ENCODE data around the gene CDS2.

CDS2 gene

GRCh38 chr20:5182615-5183254, 55.9 kb downstream of the CDS2 start:
- no peak for DNase-seq

DNA sequence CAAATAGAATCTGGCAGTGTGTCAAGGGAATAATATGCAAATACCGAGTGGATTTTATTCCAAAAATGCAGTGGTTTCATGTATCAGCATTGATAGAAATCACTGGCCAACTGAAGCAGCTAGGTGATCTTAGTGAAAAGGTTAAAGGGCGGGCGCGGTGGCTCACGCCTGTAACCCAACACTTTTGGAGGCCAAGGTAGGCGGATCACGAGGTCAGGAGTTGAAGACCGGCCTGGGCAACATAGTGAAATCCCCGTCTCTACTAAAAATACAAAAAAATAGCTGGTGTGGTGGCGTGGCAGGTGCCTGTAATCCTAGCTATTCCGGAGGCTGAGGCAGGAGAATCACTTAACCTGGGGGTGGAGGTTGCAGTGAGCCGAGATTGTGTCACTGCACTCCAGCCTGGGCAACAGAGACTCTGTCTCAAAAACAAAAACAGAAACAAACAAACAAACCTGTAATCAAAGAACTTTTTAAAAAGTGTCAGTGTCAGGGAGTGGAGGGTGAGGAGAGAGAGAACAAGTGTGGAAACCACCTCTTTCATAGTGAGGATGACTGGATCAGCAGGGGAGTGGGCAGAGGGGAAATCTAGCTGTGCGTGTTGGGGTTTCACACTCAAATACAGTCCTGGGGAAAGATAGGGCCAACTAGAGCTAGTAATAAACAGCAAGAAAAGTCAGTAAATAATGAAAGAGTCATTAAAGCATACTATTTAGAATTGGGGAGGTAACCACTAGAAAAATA, 57.1 kb downstream of the CDS2 start:
- DNase-seq = no peak

DNA sequence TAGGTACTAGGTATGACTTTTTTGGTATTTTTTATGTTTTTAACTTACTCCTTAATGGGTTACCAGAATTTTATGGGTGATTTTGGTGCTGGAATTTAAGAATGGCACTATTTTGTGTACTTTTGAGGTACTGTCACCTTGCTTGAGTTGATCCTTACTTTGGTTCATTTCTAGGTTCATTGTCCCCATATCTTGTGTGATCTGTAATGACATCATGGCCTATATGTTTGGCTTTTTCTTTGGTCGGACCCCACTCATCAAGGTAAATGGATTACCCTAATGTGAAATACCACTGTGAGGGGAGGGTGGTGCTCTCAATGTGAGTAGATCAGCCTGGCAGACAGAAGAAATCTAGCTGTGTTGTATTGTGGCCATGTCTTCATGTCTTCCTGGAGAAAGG, 57.9 kb downstream of the CDS2 start:
- no peak for DNase-seq

DNA sequence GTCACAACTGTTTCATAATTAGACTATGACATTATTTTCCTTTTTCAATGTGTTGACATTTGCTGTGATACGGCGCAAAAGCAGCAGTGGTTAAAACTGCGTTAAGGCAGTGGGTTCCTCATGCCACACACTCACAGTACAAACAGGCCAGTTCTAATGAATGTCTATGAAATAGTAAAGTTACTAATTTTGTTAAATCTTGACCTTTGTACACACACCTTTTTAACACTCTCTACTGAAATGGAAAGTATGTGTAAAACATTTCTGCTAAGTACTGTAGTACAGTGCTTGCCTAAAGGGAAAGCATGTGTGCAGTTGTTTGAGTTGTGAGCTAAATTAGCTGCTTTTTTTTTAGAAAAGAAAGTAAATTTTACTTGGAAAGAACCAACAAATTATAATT, 60.3 kb downstream of the CDS2 start:
- no peak for DNase-seq

GRCh38 chr20:5188736-5189135, 61.9 kb downstream of the CDS2 start:
- DNase-seq = no peak

DNA sequence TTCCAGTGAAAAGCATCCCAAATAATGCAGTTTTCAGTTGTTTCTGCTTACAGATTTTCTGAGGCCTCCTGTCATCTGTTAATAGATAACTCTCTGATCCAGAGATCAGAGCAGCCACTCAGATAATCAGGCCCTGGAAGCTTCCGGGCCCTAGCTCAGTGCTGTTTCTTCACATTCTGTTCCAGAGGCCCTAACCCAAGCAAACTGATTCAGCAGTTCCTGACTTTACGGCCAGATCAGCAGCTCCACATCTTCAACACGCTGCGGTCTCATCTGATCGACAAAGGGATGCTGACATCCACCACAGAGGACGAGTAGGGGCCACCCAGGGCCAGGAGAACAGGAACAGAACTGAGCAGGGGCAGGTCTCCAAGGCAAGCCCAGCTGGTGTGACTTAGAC, 63.1 kb downstream of the CDS2 start:
- no peak for DNase-seq

DNA sequence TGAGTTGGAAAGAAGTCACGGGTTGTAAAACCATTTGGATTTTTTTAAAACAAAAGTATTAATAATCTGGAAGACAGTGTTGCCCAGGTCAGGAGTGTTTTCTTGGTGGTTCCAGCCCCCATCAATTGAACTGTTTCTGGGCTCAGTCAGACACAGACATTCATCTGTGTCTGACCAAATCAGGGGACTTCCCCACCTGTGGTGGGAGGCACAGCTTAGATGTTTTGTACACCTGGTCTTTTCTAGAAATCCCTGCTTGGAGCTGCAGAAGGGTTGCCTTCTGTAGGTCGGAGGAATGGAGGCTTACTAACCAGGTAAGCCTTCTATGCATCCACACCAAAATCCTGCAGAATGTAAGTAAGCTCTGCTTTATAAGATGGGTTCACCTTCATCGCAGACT, 63.6 kb downstream of the CDS2 start:
- no peak for DNase-seq

- no peak for DNase-seq
Observed at GRCh38 chr20:5191829-5192569, 65.2 kb downstream of the CDS2 start.

DNA sequence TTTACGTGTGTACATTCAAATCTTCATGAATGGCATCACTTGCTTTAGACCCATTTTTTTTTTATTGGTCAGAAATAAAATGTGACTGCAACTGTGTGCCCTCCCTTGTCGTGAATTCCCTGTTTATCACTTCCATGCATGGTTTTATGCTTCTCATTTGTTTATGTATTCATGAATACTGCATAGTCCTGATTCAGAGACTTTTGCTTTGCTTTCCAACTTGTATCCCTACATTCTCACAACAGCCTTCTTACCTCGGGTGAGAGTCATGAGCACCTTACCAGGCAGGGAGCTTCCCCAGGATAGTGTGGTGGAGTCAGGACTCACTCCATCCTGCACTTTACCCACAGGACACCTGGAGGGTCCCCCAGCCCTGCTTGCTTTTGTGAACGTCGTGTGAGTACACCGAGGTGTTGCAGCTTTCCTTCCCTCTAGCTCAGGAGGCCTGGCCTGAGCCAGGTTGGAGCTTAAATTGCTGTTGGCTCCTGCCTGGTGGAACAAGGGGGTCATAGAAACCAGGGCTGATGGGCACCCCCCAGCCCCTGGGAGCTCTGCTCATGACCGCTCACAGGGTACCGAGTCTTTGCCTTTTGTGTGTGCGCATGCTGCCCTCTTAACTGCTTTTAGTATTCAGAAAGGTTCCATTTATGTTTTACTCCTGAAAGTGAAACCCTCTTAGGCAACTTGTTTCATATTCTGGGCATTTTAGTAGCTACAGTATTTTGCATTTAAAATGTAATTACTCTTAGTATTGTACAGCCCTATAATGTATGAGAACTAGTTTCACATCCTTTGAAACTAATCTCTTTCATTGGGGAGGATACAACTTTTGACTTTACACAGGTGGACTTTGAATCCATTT, 66.0 kb downstream of the CDS2 start:
- no peak for DNase-seq

DNA sequence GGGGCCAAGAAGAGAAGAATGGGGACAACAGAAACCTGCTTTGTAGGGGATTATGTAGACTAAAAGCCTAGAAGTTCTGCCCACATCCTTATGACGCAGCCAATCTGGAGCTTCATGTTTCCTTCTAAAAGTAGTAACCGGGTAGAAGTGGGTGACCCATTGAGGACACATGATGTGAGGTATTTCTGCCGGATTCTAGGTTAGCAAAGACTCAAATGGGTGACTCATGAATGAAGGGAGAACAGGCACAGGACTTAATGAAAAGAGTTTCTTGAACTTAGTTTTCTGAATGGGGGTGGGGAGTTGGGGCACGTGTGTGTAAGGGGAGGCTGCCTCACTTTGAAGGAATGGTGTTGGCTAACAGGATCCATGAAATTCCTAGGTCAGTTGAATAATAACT, 68.8 kb downstream of the CDS2 start:
- DNase-seq = no peak

DNA sequence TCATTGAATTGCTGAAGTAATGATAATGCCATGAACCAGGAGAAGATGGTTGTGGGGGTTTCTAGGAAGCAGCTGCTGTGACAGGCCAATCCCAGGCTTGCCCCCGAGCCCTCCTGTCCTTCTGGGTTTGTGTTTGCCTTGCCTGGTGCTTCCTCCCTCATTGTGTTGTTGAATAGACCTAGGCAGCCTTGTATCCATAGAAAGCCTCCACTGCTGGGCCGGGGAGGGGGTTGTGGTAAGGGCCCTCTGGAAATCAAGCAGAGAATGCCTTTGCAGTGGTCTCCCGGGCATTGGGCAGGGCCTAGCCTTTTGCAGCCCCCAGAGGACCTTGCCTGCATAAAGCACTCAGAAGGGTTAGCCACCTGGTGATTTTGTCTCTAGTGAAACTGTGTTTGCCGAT, 69.3 kb downstream of the CDS2 start:
- no peak for DNase-seq

DNA sequence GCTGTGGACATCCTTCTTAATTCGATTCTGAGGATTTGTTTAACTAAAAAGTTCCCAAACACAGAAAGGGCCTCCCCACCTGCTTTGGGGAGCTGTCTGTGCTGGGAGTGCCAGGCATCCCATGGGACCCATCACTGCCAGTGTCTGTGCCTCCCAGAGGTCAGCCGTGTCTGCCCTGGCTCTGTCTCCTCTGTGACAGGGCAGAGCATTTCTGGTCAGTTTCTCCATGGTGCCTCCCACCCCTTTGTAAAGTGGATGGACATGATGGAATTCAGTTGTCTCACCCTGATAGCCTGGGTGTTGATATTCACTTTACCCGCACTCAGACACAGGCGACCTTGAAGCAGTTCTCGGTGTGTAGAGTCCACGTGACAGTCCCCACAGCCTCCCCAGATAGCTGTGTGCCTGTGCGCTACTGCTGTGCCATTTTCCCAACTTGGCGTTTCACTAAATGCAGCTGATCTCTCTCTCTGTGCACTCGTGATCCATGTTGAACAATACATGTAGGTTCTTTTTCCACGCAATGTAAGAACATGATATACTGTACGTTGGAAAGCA, 70.5 kb downstream of the CDS2 start:
- no peak for DNase-seq

GRCh38 chr20:5197847-5198650, 71.2 kb downstream of the CDS2 start:
- DNase-seq = no peak

DNA sequence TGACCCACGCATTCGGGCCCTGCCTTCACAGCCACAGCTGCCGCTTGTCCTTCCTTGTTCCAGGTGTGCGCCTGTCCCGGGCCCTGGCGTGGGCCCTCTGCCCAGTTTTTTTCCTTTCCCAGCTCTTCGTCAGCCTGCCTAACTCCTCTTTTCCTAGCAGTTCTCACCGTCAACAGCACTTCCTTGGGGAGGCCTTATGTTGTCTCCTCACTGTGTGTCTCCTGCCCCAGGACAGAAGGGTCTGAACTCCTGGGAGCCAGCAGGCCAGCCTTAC, 71.8 kb downstream of the CDS2 start:
- DNase-seq = no peak

DNA sequence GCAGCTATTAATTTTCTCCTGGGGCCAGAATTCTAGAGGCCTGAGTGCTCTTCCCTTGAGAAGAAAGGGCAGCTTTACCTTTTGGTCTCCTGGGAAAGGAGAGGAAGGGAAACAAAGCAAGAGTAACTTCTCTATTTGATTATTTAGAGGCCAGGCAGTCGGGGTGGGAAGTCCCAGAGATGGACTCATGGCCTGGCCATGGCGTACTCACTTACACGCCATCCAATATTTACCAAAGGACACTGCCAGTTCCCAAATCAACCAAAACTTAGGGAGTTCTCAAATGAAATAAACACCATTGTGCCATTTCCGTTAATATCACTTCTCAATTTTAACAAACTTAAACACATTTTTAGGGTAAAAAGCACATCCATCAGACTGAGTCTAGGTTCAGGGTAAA, 76.6 kb downstream of the CDS2 start:
- no peak for DNase-seq

DNA sequence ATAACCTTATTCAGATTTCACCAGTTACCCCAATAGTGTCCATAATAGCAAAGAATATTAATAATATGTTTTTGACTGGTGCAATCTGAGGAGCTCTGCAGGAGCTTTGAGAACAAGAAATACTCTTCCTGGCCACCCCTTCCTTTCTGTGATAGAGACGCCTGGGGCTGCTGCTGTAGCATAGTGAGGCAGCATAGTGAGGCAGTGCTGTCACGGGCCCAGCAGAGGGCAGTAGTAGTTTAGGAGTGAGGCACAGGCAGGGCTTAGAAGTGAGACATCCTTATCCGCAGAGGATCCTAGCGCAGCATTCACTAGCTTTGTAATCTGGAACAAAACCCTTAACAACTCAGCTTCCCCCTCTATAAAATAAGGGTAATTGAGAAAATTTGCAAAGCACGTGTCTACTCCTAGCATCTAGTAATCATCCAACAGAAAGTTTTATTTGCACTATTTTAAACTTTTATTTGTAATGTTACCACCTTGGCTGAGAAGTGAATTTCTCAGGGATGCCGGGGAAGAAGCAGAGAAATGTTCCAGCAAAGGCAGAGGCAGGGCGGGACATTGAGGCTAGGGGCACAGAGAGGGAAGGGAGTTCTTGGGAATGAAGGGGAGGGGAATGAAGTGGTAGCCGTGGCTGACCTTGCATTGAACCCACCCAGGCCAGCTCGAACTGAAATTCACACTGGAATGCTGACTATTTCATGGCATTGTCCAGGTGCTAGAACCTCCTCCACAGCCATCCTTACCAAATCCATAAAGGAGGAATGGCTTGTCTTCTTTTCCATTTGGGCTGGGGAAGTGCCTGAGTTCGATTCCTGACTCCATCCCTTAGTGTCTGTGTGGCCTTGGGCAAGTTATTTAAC, 78.8 kb downstream of the CDS2 start:
- peak; percentile 47 for DNase-seq

- no peak for DNase-seq
Observed at GRCh38 chr20:5207138-5207537, 80.3 kb downstream of the CDS2 start.

GRCh38 chr20:5211803-5212714, 85.3 kb downstream of the CDS2 start:
- DNase-seq = no peak

- no peak for DNase-seq
Observed at GRCh38 chr20:5212907-5213487, 86.2 kb downstream of the CDS2 start.

- no peak for DNase-seq
Observed at GRCh38 chr20:5214826-5215225, 88.0 kb downstream of the CDS2 start.

All from T-helper 9 cell (primary cell).